HL-60/S4 (cell line): Measurements from ENCODE around the gene PIGC.

Experiments
- in situ Hi-C: fragments of 300-500 bp; cut with MboI; formaldehyde crosslinking; loops from 2 replicates; pipeline ENCODE4 v1.14.3; 2022; ENCODE audit warnings: low sequenced_read_pairs

Gene PIGC

DNA sequence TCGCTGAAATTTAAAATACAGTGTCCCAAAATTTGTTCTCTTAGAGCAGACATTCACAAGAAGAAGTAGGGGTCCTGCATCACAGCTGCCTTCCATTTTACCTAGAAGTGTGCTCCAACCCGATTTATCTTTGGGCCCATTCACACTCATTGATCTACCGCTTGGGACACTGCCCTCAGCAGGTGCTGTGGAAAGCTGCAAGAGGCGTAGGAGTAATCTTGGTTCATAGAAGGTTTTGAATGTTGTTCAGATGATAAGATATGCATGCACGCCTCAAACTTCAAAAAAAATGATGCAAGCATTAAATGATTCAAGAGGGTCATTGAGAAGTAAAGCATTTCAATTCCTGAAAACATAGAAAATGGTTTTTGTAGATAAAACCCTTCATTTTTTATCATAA is 42.0 kb downstream of the PIGC start:
- in situ Hi-C loops, result no loop called here

DNA sequence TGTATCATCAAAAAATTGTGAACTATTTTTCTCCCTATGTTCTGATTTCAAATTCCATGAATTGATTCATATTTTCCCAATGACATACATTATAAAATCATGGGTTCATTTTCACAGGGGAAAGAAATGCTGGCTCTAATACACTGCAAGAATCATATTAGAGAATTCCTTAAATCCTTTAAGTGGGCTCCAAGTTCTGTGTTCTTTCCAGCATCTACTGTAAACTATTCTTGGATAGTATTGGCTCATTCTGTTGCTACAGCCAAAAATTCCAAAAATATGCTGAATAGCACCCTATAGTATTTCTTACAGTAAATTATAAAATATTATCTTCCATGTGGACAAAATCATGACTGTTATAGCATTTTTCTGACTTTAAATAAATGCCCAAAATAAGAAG is 42.4 kb downstream of the PIGC start:
- in situ Hi-C loops, result no loop called here

DNA sequence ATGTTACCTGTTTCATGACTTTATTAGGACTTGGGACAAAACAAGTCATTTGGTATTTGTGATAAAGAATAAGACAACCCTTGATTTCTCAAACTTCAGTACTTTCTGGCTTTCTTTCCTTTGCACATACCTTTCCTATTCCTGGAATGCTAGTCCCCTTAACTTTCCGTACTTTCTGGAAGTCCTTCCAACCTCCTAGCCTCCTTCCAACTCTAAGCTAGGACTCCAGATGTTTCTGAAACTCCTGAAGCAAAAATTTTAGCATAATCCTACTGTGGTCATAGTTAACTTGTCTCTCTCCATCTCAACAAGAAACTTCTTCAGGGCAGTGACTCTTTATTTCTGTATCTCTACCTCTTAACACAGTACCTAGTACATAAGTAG is 43.2 kb downstream of the PIGC start:
- in situ Hi-C loops, result no loop called here

DNA sequence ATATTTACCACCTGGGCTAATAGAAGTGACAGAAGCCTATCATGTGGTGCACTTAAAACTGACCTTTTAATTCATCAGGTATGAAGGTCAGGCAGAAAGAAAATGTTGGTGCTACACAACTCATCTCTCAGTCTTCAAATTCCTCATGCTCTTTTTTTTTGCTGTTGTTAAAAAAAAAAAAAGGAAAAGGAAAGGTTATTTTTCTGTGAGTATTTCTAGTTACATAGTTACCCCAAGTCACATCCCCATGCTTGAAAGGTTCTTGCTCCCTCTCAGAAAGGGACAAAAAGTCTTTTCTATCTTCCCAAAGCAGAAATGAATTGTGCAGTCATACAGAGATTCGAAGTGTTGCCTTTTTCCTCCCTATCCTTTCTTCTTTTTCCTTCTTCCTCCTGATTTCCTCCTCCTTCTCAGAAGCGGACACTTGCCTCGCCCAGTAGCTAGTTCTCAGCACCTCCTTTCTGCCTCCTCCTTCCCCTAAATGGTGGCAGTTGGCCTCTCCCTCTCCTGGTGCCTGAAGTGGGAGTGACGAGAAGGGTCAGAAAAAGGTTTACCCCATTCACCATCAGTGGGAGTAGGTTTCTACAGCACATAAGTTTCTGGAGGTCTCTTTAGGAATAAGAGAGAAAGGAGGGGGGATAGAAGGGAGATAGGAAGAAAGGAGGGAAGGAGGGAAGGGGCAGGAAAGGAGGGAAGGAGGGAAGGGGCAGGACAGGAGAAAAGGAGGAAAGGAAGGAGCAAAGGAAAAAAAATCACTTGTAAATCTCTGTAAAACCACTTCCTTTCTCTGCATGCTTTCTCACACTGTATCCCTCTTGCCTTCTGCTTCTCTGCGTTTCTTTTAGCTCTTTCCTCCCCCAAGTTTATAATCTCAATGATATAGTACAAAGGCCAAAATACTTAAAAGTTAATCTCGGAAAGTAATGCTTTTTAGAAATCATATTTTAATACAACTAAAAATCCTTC is 43.8 kb downstream of the PIGC start:
- in situ Hi-C loops, result no loop called here

DNA sequence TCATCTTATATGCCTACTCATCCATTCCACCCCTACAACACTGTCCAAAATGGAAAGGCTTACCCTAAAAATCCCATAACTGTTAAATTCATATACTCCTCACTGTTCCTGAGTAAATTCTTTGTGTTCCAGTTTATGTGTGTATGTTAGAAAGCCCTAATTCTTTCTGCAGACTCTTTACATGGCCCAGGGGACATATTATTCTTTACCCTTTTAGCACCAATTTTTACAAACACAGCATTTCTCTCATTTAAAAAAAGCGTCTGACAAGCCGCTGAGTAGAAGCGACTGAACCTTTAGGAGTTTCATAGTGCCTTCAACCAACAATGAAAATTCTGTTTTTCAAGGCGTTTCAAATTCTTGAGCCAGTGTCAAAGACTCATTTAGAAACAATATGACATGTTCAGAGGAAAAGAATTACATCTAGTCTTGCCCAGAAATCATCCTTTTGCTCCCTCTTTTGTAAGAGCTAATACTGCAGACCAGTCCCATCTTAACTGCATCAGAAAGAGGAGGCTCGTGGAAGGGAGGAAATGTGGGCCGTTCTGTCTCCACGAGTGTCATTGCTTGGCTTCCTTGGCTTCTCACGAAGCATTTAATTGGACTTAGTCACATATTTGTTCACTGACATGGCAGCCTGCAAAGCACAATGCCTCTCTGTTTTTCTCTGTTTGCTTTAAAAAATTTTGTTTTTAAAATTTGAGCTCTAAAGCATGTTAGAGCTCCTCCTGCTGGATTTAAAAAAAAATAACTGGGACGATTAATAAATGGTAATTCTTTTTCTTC is 44.7 kb downstream of the PIGC start:
- in situ Hi-C loops, result no loop called here

DNA sequence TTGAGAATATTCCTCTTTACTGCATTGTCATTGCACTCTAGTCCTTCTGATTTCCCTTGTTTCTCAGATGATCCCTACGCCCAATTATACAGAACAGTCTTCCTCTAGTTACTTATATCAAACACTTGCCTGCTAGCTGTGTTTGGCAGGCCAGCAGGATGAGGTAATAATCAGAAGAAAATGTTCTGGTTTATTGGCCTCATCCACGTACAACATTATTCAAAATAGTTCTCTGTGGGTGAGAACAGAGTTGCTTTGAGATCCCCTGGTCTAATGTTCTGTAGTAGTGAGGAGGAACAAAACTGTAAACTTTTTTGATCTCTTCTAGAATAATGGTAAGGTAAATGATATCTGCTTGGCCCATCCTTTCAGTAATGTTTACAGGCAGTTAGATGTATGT is 45.7 kb downstream of the PIGC start:
- in situ Hi-C loops, result no loop called here

DNA sequence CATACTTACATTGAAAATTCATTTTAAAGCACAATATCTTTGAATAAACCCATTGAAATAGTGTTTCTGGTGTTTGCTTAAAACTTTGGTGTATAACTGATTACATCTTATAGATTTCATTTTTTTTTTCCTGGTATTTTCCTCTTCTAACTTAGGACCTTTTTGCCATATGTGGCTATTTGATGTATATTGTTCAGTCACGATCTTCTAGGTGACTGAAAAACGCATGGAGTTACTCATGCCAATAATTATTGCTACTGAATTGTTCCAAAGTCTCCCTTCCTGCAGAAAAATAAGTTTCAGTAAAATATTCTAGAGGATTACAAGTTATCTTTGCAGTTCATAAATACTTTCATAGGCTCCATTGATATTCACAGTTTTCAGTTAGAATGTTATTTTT is 46.2 kb downstream of the PIGC start:
- in situ Hi-C loops, result no loop called here

DNA sequence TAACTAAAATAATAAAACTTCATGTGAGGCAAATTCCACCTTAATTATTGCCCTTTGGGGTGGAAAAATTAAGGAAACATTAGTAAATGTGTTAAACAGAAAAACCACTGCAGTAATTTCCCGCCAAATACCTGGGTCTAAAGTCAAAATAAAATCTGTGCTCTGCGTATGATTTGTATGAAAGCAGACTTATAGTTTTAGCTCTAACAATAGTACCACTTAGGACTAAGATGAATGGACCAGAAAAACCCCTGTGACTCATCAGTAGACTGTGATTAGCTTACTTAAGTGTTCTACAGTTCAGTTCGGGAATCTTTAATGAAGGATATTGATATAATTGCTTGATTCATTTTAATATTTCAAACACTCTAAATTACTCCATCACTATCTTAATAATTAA is 46.6 kb downstream of the PIGC start:
- in situ Hi-C loops, result no loop called here

DNA sequence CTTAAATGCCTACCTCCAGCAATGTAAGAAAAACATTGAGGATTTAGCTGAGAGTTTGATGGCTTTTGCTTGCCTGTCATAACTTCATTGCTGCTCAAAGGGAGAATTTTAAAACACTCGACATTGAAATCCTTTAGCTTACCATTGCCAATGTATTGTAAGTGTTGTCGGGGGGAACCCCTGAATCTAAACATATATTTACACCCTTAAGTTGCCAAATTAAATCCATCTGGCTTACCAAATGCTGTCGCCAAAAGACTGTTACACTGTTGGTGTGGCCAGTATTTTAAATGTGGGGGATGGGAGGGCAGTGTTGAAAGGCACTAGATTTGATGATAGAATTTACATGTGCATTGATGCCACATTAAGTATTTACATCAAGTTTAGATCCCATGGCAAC is 48.3 kb downstream of the PIGC start:
- in situ Hi-C loops, result no loop called here

DNA sequence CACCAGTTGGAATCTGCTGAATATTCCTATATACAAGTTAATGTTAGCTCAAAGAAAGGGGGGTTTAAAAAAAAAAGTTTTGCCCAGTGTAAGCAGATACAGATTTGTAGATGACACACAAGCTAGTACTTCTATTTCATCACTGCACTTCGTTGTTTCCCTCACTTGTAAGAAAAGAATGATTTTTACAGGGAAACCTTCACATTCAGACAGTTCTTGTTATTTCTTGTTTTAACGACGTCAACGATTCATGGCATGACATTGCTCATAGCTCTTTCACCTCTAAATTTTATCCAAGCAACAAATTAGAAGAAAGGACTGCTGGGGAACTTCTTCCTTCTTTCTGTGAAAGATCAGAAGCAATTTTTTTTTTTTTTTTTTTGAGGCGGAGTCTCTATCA is 49.1 kb downstream of the PIGC start:
- in situ Hi-C loops, result no loop called here

DNA sequence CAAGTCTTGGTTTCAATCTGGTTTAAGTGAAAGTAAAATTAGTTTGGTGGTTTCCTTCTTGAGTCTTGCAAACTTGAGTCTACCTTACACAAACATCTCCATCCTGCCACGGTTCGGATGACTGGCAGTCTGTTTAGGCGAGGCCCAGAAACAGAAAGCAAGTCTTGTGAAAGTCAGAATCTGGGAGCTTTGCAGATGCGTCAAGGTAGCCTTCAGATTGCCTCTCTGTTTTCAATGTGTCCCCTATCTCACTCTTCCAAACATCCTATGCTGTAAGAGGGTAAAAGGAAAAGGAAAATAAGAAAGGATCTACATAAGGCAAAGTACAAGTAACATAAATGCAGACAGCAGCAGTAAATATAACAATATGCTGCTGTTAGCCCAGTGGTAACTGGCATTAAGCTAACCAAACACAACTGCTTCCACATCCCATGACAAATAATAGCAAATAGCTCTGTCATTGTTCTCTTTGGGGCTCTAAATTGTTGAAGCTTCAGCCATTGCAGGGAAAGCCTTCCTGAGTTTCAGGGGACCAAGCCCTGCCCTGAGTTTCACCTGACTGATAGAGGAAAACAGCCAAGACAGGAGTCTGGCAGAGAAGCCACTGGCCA is 49.6 kb downstream of the PIGC start:
- in situ Hi-C loops, result no loop called here

DNA sequence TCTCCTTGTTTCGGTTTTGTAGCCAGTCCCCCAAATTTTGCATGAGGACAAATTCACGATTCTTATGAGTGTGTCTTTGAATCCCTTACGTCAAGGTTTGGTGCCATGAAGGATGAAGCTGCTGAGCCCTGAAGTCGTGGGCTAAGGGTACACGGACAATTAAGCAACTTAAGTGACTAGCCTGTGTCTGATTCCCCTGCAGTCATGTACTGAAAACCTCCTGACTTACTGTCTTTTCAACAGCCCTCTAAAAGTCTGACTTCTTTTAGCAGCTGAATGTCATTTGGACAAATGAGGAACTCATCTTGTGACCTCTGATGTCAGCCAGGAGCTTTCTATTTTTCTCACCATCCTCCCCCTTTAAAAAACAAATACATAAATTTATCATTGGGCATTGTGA is 50.5 kb downstream of the PIGC start:
- in situ Hi-C loops, result no loop called here

DNA sequence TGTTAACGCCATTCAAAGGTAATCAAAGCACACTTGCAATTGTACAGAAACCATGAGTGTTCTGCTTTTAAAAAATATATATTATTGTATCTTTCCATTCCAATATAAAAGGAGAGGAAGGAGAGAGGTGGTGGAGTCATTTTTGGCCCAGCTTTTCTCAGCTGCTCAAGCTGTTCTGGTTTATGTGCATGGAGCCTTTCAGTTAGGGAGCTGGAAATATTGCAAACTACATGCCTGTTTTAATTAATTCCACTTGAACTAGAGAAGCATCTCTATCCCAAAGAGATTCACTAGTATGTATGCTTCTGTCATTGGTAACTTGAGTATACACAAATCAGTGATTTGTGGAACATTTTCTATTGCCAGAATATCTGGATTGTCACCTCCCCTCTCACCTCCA is 51.9 kb downstream of the PIGC start:
- in situ Hi-C loops, result no loop called here
